ENCODE measurements around the gene ZBTB32. TPM values are rescaled to one million over a fixed set of nuclear protein-coding genes. Genes with fewer than 3 reads are reported as not detected.

The ZBTB32 gene
- total RNA-seq, 3 donors from 2014 or later, result 0.27 TPM; not detected in 2

- no peak for DNase-seq
- intact Hi-C loops (cut with DNase I, micrococcal nuclease), result no loop called here
- ATAC-seq, result no peak
- H3K4me3 ChIP-seq, result no peak overlapping the region
- peaks cover 11% of the 10 kb centered on the region for H3K4me1 ChIP-seq (ENCODE audit: low read depth)
- no peak for TF ChIP-seq CTCF (IDR thresholded peaks at IDR 0.05)
- no peaks in the 10 kb centered on the region for H3K36me3 ChIP-seq (ENCODE audit: low read depth)
- H3K9me3 ChIP-seq, result no peaks in the 10 kb centered on the region
Observed at GRCh38 chr19:35712567-35713505, 8.5 kb downstream of the ZBTB32 start.

GRCh38 chr19:35713506-35713850 lies 9.1 kb downstream of the ZBTB32 start:
- DNase-seq, result no peak
- intact Hi-C loops (cut with DNase I, micrococcal nuclease), result no loop called here
- no peak for ATAC-seq
- TF ChIP-seq CTCF (IDR thresholded peaks at IDR 0.05), result no peak
- peaks cover 11% of the 10 kb centered on the region for H3K4me1 ChIP-seq (ENCODE audit: low read depth)
- no peaks in the 10 kb centered on the region for H3K36me3 ChIP-seq (ENCODE audit: low read depth)
- no peak overlapping the region for H3K4me3 ChIP-seq
- H3K9me3 ChIP-seq, result no peaks in the 10 kb centered on the region

GRCh38 chr19:35713904-35714495 lies 9.6 kb downstream of the ZBTB32 start:
- no peak for ATAC-seq
- H3K36me3 ChIP-seq (ENCODE audit: low read depth), result no peaks in the 10 kb centered on the region
- no peak for TF ChIP-seq CTCF (IDR thresholded peaks at IDR 0.05)

GRCh38 chr19:35714601-35715354 lies 10.4 kb downstream of the ZBTB32 start:
- no peaks in the 10 kb centered on the region for H3K36me3 ChIP-seq (ENCODE audit: low read depth)
- H3K4me1 ChIP-seq (ENCODE audit: low read depth), result peaks cover 21% of the 10 kb centered on the region
- no peak for ATAC-seq
- no peak for DNase-seq
- intact Hi-C loops (cut with DNase I, micrococcal nuclease), result no loop called here
- TF ChIP-seq CTCF (IDR thresholded peaks at IDR 0.05), result no peak
- H3K9me3 ChIP-seq, result no peaks in the 10 kb centered on the region
- no peak overlapping the region for H3K4me3 ChIP-seq

More at GRCh38 chr19:35713904-35714495, 9.6 kb downstream of the ZBTB32 start:
- Histone ChIP-seq H3K4me3 (no peak overlapping the region), H3K4me1 (ENCODE audit: low read depth) (peaks cover 15% of the 10 kb centered on the region), H3K9me3 (no peaks in the 10 kb centered on the region)
- no peak for DNase-seq
- intact Hi-C loops (cut with DNase I, micrococcal nuclease), result no loop called here

GRCh38 chr19:35715355-35715809 lies 11.0 kb downstream of the ZBTB32 start:
- no peak overlapping the region for H3K4me3 ChIP-seq
- H3K4me1 ChIP-seq (ENCODE audit: low read depth), result peaks cover 21% of the 10 kb centered on the region
- no peaks in the 10 kb centered on the region for H3K36me3 ChIP-seq (ENCODE audit: low read depth)
- no peak for TF ChIP-seq CTCF (IDR thresholded peaks at IDR 0.05)
- no peak for ATAC-seq
- intact Hi-C loops (cut with DNase I, micrococcal nuclease), result no loop called here
- DNase-seq, result no peak
- no peaks in the 10 kb centered on the region for H3K9me3 ChIP-seq

All from mucosa of descending colon (tissue), 3 donors.